Measurements from ENCODE around the gene FCHSD2.

DNA sequence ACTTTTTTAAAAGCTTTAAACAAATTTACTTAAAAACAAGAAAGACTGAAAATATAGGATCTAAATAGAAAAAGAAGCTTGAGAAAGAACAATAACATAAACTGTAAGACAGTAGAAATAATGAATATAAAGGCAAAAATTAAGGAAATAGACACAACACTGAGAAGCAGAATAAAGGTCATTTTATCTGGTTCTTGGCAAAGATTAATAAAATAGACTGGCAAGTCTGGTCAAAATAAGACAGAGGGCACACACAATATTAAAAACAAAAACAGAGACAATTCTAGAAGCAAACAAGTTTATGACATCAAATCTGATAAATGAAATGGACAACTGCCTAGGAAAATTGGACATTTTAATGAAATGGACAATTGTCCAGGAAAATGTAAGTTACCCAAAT lies 222.1 kb downstream of the FCHSD2 start:
- TF ChIP-seq, protein P1, sequence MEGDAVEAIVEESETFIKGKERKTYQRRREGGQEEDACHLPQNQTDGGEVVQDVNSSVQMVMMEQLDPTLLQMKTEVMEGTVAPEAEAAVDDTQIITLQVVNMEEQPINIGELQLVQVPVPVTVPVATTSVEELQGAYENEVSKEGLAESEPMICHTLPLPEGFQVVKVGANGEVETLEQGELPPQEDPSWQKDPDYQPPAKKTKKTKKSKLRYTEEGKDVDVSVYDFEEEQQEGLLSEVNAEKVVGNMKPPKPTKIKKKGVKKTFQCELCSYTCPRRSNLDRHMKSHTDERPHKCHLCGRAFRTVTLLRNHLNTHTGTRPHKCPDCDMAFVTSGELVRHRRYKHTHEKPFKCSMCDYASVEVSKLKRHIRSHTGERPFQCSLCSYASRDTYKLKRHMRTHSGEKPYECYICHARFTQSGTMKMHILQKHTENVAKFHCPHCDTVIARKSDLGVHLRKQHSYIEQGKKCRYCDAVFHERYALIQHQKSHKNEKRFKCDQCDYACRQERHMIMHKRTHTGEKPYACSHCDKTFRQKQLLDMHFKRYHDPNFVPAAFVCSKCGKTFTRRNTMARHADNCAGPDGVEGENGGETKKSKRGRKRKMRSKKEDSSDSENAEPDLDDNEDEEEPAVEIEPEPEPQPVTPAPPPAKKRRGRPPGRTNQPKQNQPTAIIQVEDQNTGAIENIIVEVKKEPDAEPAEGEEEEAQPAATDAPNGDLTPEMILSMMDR (IDR thresholded peaks at IDR 0.05; ENCODE audit: low read length): no peak
- TF ChIP-seq EZH2 (IDR thresholded peaks at IDR 0.05; ENCODE audit: borderline replicate concordance, low read length): no peak

All from OCI-LY1 (cell line).